Sigmoid colon (tissue), 4 donors: ENCODE measurements around the gene C11orf16.

ENCODE experiments used
- CTCF ChIP-seq, 4 experiments: fragments of 450-650 bp in 3 of 4; fragments of 200-600 bp in 1 of 4; IDR thresholded peaks; one replicate each; pipeline ENCODE4 v1.5.1; 2016 to 2019; ENCODE audit warnings: antibody characterized with exemption in 4 of 4, mild to moderate bottlenecking in 3 of 4, moderate library complexity in 2 of 4
- POLR2A ChIP-seq, 2 donors: fragments of 450-650 bp; IDR thresholded peaks; one replicate each; pipeline ENCODE4 v1.6.1; 2016; ENCODE audit warnings: antibody characterized with exemption in 2 of 2, mild to moderate bottlenecking in 2 of 2, moderate library complexity in 2 of 2
- POLR2AphosphoS5 ChIP-seq, 4 donors: sonication (generic); formaldehyde crosslinking; IDR thresholded peaks; one replicate each; pipeline ENCODE4 v1.6.1; 2017; ENCODE audit warnings: antibody characterized with exemption in 4 of 4

DNA sequence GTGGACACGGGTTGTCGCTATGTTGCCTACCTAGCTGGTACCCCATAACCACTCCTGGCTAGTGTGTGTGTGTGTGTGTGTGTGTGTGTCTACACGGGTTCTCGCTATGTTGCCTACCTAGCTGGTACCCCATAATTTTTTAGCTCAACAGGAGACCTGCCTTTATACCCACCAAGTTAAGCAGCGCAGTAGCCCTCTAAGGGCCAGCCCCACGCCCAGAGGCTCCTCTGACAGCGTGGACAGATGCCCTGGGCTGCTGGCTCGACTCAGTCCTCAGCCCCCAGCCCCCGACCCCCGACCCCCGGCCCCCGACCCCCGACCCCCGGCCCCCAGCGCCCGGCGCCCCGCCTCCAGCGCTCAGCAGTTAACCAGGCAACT lies 22.1 kb downstream of the C11orf16 start:
- TF ChIP-seq POLR2A (IDR thresholded peaks at IDR 0.05), result no peak
- no peak for TF ChIP-seq CTCF (IDR thresholded peaks at IDR 0.05)
- TF ChIP-seq POLR2AphosphoS5 (IDR thresholded peaks at IDR 0.05), result no peak
